ENCODE data around the gene ATAD2B.

The ATAD2B gene

DNA sequence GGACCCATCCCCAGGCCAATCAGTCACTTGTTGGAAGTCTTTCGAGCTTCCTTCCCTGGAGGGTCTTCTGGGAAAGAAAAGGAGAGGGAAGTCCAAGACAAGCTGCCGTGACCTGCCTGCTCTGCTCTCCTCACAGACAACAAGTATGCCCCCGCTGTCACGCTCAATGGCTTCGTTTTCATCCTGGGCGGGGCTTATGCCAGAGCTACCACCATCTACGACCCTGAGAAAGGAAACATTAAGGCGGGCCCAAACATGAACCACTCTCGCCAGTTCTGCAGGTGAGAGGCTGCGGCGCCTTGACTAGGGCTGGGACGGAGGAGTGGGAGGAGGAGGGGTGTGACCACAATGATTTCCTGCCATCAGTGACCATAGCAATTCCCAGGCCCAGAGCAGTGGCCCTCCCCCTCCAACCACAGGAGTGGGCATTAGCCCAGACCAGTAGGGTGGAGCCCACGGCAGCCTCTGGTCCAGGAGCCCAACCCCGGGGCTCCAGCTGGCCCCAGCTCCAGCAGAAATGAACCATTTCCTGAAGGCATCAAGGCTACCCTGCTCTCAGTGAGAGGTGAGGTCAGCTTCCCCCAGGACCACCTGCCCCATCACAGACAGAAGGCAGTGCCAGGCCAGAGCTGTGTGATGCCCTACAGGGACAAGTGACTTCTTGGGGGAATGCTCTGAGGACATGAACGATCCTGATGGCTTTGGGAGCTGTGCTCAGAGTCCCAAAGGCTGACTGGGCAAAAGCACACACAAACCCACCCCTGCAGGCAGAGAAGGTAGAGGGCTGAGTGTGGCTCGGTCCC is 223.1 kb downstream of the ATAD2B start:
- DNase-seq: no peak

GRCh38 chr2:23703037-23703582 is 223.8 kb downstream of the ATAD2B start:
- DNase-seq: no peak

DNA sequence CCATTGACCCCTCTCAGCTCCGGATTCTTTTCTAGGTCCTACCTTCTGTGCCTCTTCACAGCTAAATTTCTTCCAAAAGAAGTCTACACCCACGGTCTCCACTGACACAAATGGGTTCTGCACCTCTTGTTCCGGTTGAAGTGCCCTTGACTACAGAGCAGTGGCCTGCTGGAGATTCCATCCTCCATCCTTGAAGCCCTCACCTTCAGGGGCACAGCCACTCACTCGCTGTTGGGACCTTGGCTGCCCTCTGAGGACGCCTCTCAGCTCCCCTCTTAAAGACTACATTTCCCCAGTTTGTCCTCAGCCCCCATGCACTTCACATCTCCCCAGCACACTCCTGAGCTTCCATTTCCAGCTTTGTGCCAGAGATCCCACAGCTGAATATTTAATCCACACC is 226.3 kb downstream of the ATAD2B start:
- no peak for DNase-seq

- DNase-seq: no peak
Measured at GRCh38 chr2:23699580-23699925, 227.4 kb downstream of the ATAD2B start.

DNA sequence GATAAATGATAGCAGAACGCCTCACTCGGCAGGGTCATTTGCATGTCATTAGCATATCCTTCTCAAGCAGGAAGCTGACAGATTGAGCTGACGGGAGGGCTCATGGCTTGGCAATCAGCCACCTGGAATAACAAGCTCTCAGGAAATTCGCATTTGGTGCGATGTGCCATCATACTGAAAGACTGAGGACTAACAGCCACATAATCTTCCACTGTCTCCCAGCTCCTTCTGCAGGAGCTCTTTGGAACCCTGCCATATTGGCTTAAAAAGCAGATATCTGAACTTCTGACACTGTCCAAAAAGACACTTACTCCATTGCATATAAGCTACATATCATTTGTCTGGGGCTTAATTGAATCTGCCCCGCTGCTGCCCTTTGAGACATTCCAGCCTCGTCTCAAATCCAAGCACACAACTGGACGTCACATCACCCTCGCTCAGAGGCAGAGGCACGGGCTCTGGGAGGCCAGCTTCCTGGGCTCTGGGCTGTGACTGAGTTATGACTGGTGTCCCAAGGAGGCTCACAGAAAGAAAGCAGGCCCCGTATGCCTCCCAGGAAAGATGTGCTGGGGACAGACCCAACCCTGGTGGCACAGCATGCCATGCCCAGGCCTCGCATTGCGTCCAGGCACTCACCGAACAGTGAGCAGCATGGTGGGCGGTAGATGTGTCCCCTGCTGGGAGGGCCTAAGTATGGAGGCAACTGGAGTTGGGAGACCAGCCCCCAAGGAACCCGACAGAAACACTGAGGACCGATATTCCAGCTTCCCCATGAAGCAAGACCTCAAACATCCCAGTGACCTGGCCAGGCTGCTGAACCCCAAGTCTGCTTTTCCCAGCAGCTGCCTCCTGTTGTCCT is 228.0 kb downstream of the ATAD2B start:
- DNase-seq: peak in 22 of 56 donors; percentile 18 to 79 (median 37)

Measured in amygdala (tissue), 56 donors.